Stimulated activated CD4-positive, alpha-beta T cell treated with anti-CD3 and anti-CD28 coated beads, TNF-alpha, amount 100 ng/mL, for 48 hours (primary cell): Measurements from ENCODE around the gene SRRT.

Experiments used
- DNase-seq, 3 donors: peaks; one replicate each; pipeline ENCODE4 v3.0.0-alpha.2; 2020; ENCODE audit warnings: low read depth in 3 of 3

Gene SRRT, protein sequence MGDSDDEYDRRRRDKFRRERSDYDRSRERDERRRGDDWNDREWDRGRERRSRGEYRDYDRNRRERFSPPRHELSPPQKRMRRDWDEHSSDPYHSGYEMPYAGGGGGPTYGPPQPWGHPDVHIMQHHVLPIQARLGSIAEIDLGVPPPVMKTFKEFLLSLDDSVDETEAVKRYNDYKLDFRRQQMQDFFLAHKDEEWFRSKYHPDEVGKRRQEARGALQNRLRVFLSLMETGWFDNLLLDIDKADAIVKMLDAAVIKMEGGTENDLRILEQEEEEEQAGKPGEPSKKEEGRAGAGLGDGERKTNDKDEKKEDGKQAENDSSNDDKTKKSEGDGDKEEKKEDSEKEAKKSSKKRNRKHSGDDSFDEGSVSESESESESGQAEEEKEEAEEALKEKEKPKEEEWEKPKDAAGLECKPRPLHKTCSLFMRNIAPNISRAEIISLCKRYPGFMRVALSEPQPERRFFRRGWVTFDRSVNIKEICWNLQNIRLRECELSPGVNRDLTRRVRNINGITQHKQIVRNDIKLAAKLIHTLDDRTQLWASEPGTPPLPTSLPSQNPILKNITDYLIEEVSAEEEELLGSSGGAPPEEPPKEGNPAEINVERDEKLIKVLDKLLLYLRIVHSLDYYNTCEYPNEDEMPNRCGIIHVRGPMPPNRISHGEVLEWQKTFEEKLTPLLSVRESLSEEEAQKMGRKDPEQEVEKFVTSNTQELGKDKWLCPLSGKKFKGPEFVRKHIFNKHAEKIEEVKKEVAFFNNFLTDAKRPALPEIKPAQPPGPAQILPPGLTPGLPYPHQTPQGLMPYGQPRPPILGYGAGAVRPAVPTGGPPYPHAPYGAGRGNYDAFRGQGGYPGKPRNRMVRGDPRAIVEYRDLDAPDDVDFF

DNA sequence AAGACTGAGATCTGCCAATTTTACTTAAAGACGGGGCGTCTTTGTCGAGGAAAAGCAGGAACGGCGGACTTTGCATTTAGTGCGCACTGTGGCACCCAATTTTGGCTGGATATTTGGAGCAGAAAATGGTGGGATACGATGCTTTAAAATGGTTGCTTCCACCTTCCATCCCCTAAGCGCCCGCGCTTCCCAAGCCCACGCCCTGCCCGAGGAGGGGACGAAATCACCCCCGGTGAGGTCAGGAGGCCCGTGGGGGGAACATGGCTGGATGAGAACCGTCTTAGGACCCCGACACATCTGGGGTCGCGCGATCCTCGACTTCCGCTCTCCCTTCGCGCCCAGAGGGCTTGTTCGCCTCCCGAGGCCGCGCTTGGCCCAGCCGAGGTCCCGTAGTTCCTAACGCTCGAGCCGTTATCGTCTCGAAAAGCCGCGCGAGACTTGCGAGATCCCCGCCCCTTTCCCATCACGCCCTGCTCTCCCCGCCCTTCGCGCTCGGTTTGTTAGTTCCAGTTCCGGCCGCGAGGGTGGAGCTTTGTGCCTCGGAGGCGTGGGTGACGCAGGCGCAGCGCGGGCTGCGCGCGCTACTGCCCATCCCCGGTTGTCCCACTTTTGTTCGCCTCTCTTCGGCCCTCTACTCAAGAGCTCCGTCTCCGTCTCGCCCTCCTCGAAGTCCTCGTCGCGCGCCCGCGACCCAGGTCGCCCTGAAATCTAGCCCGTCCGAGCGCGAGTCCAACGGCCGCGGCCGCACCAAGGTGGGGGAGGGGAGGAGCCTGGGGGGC is at the start of gene SRRT:
Gene SRRT, plus strand, starts transcription at position 527 of the 779 bp plus-strand sequence. CDS start 488 bp downstream, outside the sequence.
- DNase-seq = peak; percentile 97 to 98 (median 98)

DNA sequence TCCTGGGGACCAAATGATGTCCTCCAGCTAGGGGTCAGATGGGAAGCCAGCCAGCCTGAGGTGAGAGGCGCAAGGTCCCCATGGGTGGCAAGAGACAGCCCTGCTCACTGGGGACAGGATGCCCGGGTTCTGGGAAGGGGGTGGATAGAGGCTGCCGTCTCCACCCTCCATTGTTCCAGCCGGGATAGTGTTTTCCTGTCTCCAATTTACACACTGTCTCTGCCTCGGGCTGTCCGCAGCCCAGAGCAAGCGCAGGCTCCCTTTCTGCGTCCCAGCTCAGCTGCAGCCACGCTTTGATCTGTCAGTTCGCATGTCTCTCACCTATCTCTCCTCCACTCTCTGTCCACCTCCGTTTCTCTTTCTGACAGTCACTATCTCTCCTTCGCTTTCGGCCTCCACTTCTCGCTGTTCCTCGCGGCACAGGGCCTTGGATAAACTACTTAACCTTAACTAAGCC is 49.7 kb upstream of the SRRT start:
- no peak for DNase-seq

DNA sequence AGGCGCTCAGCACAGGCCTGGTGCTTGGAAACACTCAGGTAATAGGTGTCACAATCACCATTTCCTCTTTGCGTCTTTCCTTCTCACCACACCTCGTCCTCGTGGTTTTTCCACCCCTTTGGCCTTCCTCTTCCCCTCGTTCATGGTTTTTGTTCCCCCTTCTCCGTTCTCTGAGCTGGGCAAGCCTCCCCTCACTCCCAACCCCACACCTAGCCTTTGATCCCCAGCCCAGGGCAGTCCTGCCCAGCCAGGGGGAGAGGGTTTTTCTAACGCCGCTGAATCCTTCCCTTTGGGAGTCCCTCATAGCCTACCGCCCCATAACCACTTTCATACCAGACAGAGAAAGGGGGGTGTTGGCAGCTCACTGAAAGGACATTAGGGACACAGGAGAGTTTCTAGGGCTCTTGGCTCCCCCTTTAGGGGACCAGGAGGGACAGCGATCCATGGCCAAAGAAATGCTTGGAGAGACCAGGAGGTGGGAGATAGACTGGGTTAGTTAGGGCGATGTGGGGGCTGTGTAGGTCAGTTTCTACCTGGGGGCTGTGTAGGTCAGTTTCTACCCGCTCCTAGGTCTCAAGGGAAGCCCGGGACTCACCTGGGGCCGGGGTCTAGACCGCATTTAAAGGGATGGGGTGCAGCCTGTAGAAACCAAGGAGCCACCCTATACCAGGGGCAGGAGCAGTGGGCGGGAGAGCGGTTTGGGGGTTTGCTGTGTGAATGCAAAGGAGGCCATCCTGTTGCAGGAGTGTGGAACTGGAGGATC is 49.0 kb upstream of the SRRT start:
- no peak for DNase-seq

DNA sequence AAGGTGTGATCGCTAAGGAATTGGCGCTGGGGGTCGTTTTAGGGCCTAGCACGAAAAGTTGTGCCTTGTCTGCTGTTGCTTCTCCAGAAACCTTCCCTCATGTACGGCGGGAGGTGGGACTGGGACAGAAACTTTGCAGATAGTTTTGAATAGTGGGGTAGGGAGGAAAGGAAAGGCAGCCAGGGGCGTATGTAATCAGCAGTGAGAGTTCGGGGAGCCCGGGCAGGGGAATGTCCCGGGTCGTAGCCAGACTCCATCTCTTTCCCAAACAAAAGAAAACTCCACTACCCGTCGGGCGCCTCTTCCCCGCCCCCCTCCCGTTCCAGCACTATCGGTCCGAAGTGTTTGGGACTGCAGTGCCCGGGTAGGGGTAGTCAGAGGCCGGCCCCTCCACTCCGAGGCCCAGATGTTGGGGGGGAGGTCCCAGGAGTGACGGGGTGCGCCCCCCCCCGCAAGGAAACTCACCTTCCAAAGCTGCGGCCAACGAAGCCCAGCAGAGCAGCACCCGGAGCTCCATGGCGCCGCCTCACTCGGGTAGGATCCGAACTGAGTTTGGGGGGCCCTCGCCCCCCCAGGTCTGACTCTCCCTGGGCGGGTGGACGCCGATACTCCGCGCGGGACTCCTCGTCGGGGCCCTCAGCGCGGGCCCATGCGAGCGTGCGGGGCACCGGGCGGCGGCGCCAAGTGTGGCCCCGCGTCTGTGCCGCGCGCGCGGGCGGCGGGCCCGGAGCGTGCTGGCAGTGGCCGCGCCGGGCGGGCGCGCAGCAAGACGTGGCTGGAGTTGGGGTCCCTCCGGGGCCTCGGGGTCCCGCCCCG is 48.2 kb upstream of the SRRT start:
- no peak for DNase-seq

DNA sequence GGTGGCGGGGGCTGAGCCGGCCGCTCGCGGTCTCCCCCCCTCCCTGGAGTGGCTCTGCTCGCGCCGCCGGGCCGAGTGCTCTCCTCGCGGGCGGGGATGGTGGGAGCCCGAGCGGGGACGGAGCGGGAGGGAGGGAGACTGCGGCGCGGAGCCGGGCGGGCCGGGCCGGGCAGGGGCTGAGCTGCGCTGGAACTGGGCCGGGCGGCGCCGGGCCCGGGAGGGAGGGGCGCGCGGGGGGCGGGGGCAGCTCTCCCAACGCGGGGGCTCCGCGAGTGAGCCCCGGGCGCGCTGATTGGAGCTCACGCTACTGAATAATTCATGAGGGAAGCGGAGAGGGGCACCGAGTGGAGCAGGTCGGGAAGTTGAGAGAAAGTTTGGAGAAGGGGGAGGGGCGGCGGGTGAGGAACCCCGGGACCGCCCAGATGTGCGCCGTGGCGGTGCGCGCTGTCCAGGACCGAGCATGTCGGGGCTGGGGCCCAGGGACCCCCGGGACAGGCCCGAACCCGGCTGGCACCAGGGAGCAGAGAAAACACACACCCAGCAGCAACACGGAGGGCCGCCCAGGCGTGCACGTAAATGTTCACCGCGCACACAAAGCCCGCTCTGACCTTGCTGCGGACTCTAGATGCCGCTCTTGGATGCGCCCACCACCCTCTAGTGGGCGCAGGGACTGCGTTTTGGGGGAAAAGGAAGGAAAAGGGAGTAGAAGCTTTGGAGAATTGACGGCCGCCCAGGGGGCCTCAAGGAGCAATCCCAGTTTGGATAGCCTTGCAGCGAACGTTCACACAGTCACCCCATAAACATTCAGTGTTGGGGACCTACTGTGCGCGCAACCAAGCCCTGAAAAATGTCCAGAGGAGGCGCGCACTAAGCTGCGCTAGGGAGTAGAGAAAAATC is 47.3 kb upstream of the SRRT start, which contains the start of gene EPHB4:
Gene EPHB4, minus strand, starts transcription at position 194 of the 897 bp plus-strand sequence. CDS start 493 bp downstream, outside the sequence.
- DNase-seq = no peak

DNA sequence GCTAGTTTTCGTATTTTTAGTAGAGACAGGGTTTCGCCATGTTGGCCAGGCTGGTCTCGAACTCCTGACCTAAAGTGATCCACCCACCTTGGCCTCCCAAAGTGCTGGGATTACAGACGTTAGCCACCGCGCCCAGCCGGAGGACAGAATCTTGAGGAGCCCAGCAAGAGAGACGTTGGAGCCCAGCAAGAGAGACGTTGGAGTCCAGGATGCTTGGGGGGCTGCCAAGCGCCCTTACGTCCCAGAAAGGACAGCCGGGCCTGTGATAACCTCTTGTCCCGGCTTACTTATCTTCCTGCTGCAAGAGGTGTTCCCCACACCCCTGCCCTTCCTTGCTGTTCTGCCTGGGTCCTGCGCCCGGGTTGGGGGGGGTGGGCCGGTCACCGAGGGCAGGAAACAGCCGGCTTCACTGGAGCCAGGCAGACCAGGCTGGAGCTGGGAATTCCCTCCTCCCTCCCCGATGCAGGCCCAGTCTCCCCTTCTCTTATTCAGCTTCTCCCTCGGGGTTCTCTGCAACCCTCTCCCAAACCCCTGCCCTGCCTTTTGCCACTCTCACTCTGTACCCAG is 45.7 kb upstream of the SRRT start:
- no peak for DNase-seq

DNA sequence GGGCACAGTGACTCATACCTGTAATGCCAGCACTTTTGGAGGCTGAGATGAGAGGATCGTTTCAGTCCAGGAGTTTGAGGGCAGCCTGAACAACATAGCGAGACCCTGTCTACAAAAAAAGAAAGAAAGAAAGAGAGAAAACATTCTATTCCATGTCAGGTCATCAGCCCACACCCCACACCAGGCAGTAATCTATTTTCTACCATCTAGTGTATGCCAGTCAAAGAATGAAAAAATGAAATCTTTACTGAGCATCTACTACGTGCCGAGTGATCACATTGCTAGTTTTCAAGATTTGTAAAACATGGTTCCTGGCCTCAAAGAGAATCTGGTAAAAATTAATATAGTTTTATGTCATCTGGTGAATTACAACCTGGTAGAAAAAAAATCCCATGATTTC is 44.5 kb upstream of the SRRT start:
- DNase-seq = no peak

DNA sequence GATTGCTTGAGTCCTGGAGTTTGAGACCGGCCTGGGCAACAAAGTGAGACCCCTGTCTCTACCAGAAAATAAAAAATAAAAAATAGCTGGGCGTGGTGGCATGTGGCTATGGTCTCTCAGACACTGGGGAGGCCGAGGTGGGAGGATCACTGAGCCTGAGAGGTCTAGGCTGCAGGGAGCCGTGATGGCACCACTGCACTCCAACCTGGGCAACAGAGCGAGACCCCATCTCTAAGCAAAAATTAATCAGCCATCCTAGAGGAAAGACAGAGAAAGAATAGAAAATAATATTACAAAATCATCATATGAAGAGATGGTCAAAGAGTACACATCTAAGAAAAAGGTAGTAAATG is 42.6 kb upstream of the SRRT start:
- DNase-seq = no peak

DNA sequence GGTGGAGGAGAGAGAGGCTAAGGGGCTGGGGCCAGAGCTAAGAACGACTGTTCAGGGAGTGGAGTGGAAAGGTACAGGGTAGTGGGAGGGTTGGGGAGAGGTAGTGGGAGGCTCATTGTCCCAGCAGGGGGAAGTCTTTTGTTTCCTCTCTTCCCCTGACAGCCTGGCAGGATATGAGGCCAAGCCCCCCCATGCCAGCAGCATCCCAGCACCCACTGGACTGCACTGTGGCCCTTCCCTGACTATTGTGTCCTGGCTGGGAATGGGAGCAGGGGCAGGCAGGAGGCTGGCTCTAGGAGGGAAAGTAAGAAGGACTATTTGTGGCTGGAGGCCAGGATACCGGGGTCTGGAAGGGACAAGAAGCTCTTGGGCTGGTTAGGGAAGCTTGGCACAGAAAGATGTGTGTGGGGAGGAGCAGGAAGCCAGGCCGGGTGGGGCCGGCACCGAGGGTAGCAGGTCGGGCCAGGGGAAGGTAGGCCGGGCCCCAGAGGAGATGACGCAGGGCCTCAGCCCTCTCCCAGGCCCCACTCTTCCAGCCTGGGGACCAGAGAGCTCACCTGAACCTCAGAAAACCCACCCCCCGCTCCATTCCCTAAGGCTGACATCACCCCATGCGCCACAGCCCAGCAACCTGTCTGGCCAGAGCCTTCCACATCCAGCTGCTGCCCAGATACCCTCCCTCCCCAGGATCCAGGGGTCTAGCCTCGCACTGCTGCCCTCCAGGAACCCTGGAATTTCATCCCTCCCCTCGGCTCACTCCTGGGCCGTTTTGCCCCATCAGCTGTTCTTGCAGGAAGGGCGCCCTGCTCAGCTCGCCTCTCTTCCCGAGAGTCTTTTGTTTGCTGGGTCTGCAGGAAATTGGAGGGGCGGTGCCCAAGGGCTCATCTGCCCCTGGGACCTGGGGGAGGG is 38.7 kb upstream of the SRRT start:
- no peak for DNase-seq

DNA sequence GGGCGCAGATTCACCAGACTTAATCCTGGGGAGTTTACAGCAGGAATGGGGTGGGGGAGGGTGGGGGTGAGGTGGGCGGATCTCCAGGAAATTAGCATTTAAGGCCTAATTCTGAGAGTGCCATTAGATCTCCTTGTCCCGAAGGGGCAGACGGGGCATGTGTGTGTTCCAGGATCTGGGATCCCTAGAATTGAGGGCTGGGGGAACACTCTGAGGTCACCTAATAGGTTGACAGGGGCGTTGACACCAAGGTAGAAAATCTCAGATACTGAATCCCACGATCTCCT is 38.1 kb upstream of the SRRT start:
- no peak for DNase-seq

DNA sequence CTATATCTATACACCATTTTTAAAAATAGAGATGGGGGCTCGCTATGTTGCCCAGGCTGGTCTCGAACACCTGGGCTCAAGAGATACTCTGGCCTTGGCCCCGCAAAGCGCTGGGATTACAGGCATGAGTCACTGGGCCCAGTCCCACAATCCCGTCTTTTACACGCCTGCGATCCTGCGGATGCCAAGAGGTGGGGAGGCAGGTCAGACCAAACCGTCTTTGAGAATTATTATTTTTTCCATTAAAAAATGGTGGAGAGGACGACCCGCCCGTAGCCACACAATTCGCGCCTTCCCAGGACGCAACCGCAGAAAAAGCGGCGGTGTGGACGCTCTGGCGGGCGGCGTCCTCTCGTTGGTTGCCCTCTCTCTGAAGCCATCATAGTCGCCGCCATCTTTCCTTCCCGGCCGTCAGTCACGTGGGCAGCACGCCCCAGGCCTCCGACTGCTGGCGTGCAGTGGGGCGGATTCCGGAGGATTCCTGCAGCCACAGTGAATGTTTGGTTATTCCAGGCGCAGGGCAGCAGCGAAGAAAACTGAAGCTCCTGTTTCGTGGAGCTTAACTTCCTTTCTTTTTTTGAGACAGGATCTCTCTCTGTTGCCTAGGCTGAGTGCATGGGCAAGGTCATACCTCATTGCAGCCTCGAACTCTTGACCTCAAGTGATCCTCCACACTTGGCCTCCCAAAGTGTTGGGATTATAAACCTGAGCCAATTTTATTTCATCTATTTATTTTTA is 37.6 kb upstream of the SRRT start:
- DNase-seq = peak; percentile 52 to 71 (median 69)

DNA sequence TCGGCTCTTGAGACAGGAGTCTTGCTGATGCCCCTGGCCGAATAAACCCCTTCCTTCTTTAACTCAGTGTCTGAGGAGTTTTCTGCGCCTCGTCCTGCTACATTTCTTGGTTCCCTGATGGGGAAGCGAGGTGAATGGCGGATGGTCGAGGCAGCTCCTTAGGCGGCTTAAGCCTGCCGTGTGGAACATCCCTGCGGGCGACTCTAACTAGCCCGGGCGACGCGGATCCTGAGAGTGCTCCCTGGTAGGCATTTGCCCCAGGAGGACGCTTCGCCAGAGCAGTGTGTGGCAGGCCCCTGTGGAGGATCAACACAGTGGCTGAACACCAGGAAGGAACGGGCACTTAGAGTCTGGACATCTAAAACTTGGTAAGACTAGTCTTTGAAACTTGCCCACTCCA is 35.5 kb upstream of the SRRT start:
- no peak for DNase-seq

DNA sequence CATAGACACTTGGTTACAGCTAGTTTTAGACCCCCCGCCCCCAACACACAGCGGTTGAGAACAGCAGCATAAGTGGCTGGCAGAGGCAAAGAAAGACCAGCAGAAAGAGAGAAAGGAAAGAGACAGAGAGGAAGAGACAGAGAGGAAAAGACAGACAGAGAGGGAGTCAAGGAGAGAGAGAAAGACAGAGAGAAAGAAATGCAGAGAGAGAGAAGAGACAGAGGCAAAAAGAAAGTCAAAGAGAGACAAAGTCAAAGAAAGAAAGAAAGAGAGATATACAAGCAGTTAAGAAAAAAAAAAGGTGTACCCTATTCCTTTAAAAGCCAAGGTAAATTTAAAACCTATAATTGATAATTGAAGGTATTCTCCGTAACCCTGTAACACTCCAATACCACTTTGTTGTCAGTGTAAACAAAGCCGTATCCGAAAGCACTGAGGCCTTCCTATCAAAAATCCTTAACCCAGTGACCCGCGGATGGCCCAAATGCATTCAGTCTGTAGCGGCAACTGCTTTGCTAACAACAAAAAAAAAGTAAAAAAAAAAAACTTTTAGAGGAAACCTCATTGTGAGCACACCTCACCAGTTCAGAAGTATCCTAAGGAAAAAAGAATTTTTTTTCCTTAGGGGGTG is 34.3 kb upstream of the SRRT start:
- no peak for DNase-seq

DNA sequence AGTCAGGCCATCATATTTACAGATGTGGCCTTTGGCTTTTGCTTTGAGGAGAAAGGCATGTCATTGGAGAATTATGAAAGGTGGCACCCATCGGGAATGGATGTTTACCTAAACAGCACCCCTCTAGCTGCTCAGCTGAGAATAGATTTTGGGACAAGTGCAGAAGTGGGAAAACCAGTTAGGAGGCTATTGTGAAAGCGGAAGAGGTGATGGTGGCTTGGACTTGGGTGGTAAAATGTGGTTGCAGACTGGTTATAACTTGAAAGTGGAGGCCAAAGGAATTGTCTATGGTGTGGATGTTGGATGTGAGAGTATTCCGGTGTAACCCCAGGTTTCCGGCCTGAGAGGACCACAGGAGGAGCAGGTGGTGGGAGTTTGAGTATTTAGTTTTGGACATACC is 27.5 kb upstream of the SRRT start:
- DNase-seq = no peak

DNA sequence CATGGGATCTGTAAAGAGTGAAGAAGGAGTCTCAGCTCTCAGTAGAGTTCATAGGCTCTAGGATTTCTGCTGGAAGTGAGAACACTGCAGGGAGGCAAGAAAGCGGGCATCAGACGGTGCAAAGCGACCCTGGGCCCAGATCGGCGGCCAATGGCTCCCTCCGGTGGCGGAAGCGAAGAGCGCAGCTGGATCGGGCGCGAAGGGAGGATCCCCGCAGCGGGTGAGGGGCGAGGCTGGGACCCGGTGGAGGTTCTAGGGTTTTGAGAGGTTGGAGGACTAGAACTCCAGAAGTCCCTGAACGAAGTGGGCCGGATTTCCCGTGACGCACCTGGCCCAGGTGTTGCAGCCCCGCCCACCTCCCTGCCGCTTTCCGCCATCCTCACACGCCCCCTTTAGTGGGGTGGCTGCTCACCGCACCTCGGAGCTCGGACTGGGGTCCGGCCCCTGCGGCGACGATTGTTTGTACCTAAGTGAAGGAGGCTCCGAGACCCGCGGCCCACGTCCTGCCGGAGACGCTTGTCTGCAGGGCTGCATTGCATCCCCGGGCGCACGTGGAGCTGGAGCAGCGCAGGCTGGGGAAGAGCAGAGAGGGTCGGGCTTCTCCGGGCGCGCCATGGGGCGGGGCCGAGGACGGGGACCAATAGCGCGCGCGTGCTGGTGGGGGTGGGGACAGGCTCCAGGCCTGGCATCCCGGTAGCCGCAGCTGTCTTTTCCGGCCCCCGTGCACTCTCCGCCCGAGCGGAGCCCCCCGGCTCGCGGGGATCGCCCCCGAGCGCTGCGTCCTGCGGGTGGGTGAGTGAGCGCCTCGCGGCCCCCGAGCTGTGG is 22.6 kb upstream of the SRRT start, which contains the start of gene SLC12A9:
Gene SLC12A9, plus strand, starts transcription at position 666 of the 825 bp plus-strand sequence. CDS start 1,485 bp downstream, outside the sequence.
- DNase-seq = peak; percentile 69 to 89 (median 75)
